ENCODE results near the gene BCO1. TPM values are rescaled to one million over a fixed set of nuclear protein-coding genes. Genes with fewer than 3 reads are reported as not detected.

The BCO1 gene
- total and polyA plus RNA-seq, 12 donors, result 0.03 TPM; not detected in 11

- Histone ChIP-seq H3K9me3 (replicated peaks in 1 of 3) (no peaks in the 10 kb centered on the region), H3K4me3 (no peak overlapping the region), H3K4me1 (replicated peaks in 1 of 2) (no peaks in the 10 kb centered on the region), H3K27me3 (no peaks in the 10 kb centered on the region), H3K36me3 (replicated peaks in 1 of 2) (no peaks in the 10 kb centered on the region), H3K27ac (no peak overlapping the region)
- no peak for DNase-seq
- WGBS, 4 donors, result 91 to 98% (median 96%) methylated on average over 3 of the region's 3 CpGs
- intact Hi-C loops (cut with DNase I), result no loop called here
- no peak for TF ChIP-seq POLR2A (IDR thresholded peaks at IDR 0.05)
- no peak for TF ChIP-seq CTCF (IDR thresholded peaks at IDR 0.05)
Measured at GRCh38 chr16:81333356-81333755, 94.9 kb downstream of the BCO1 start.

- Histone ChIP-seq H3K36me3 (replicated peaks in 1 of 2) (no peaks in the 10 kb centered on the region), H3K4me1 (replicated peaks in 1 of 2) (no peaks in the 10 kb centered on the region), H3K27me3 (no peaks in the 10 kb centered on the region), H3K9me3 (replicated peaks in 1 of 3) (no peaks in the 10 kb centered on the region), H3K4me3 (no peak overlapping the region), H3K27ac (peak overlapping the region in 1 of 5 donors; percentile 26)
- peak in 3 of 7 donors; percentile 12 to 34 (median 20) for DNase-seq
- 55 to 74% (median 65%) methylated on average over 5 to 6 of the region's 6 CpGs for WGBS, 4 donors
- TF ChIP-seq POLR2A (IDR thresholded peaks at IDR 0.05) (no peak), CTCF (IDR thresholded peaks at IDR 0.05) (no peak)
- intact Hi-C loops (cut with DNase I), result no loop called here
Measured at GRCh38 chr16:81335669-81336068, 97.2 kb downstream of the BCO1 start.

- Histone ChIP-seq H3K9me3 (replicated peaks in 1 of 3) (no peaks in the 10 kb centered on the region), H3K27ac (no peak overlapping the region), H3K36me3 (replicated peaks in 1 of 2) (no peaks in the 10 kb centered on the region), H3K27me3 (no peaks in the 10 kb centered on the region), H3K4me1 (replicated peaks in 1 of 2) (no peaks in the 10 kb centered on the region), H3K4me3 (no peak overlapping the region)
- WGBS, 4 donors, result 42 to 70% (median 55%) methylated on average over 5 of the region's 5 CpGs
- no peak for DNase-seq
- no peak for TF ChIP-seq POLR2A (IDR thresholded peaks at IDR 0.05)
- TF ChIP-seq CTCF (IDR thresholded peaks at IDR 0.05), result no peak
- intact Hi-C loops (cut with DNase I), result no loop called here
Measured at GRCh38 chr16:81337097-81337496, 98.6 kb downstream of the BCO1 start.

Other genes with a start within 250 kb of the BCO1 start
- gene CMC2, start 231.8 kb upstream of the BCO1 start, total RNA-seq, result 100 to 1,000 TPM in 2 of 9 donors, 10 to 100 TPM in 7; 36.1 to 170 (median 59.7) TPM
- gene CMC2, start 231.8 kb upstream of the BCO1 start, polyA plus RNA-seq, result 10 to 100 TPM; 51.8 to 77.7 (median 71.8) TPM
- gene CENPN, start 231.5 kb upstream of the BCO1 start, total RNA-seq, result 10 to 100 TPM in 3 of 9 donors, 1 to 10 TPM in 6; 2.2 to 18.9 (median 8.1) TPM
- gene CENPN, start 231.5 kb upstream of the BCO1 start, polyA plus RNA-seq, result 10 to 100 TPM in 1 of 3 donors, 1 to 10 TPM in 2; 2.1 to 10.7 (median 3.0) TPM
- gene ATMIN, start 202.8 kb upstream of the BCO1 start, total RNA-seq, result 10 to 100 TPM; 25.8 to 46.4 (median 35.5) TPM
- gene ATMIN, start 202.8 kb upstream of the BCO1 start, polyA plus RNA-seq, result 10 to 100 TPM; 10.1 to 45.7 (median 11.1) TPM
- gene C16orf46, start 161.5 kb upstream of the BCO1 start, total RNA-seq, result 1 to 10 TPM in 3 of 9 donors, under 1 TPM in 3, not detected in 3; 0.24 to 6.0 (median 0.86) TPM
- under 1 TPM; 0.17 to 0.59 (median 0.48) TPM for gene C16orf46, start 161.5 kb upstream of the BCO1 start, polyA plus RNA-seq
- gene GCSH, start 142.3 kb upstream of the BCO1 start, total RNA-seq, result 10 to 100 TPM; 10.3 to 32.2 (median 23.7) TPM
- gene GCSH, start 142.3 kb upstream of the BCO1 start, polyA plus RNA-seq, result 10 to 100 TPM; 13.4 to 80.1 (median 25.6) TPM
- 1 to 10 TPM; 3.0 to 7.5 (median 4.6) TPM for gene GAN, start 76.3 kb downstream of the BCO1 start, total RNA-seq
- 1 to 10 TPM; 1.0 to 1.9 (median 1.5) TPM for gene GAN, start 76.3 kb downstream of the BCO1 start, polyA plus RNA-seq
- gene CMIP, start 206.1 kb downstream of the BCO1 start, total RNA-seq, result 10 to 100 TPM in 8 of 9 donors, 1 to 10 TPM in 1; 8.1 to 87.9 (median 50.1) TPM
- gene CMIP, start 206.1 kb downstream of the BCO1 start, polyA plus RNA-seq, result 10 to 100 TPM; 10.9 to 49.0 (median 17.4) TPM